Smooth muscle cell (in vitro differentiated cells): ENCODE measurements around the gene DPYD. TPM values are rescaled to one million over a fixed set of nuclear protein-coding genes. Genes with fewer than 3 reads are reported as not detected.

Experiments
- DNase-seq: peaks from one replicate; lab custom pipeline; 2025; ENCODE audit not compliant: unreplicated experiment; lab: John Stamatoyannopoulos, UW
- H2AFZ ChIP-seq: fragments of 200-600 bp; sonication (generic); 2 replicates; pipeline ENCODE4 v1.6.0; 2016; ENCODE audit warnings: antibody characterized with exemption, low read depth, mild to moderate bottlenecking
- H3F3A ChIP-seq: fragments of 200-600 bp; sonication (generic); 2 replicates; pipeline ENCODE4 v1.6.0; 2017; ENCODE audit warnings: antibody characterized with exemption, low read depth
- H3K27ac ChIP-seq: fragments of 200-600 bp; sonication (generic); 2 replicates; pipeline ENCODE4 v1.5.1; 2016; ENCODE audit warnings: low read depth, mild to moderate bottlenecking
- H3K27me3 ChIP-seq: fragments of 200-600 bp; sonication (generic); 2 replicates; pipeline ENCODE4 v1.6.1; 2016; ENCODE audit warnings: low read depth, mild to moderate bottlenecking
- H3K36me3 ChIP-seq: fragments of 200-600 bp; sonication (generic); 2 replicates; pipeline ENCODE4 v1.5.1; 2016; ENCODE audit warnings: low read depth
- H3K4me1 ChIP-seq: fragments of 200-600 bp; sonication (generic); 2 replicates; pipeline ENCODE4 v1.5.1; 2016; ENCODE audit warnings: low read depth
- H3K4me2 ChIP-seq: fragments of 200-600 bp; sonication (generic); 2 replicates; pipeline ENCODE4 v1.6.0; 2016; ENCODE audit warnings: mild to moderate bottlenecking
- H3K4me3 ChIP-seq: fragments of 200-600 bp; sonication (generic); 2 replicates; pipeline ENCODE4 v1.5.1; 2016; ENCODE audit warnings: mild to moderate bottlenecking
- H3K79me2 ChIP-seq: fragments of 200-600 bp; sonication (generic); 2 replicates; pipeline ENCODE4 v1.6.0; 2016; ENCODE audit warnings: low read depth, mild to moderate bottlenecking
- H3K9ac ChIP-seq: fragments of 200-600 bp; sonication (generic); 2 replicates; pipeline ENCODE4 v1.6.0; 2016; ENCODE audit warnings: low read depth
- H3K9me3 ChIP-seq: fragments of 200-600 bp; sonication (generic); replicated peaks from 2 replicates; pipeline ENCODE4 v1.5.1; 2016; ENCODE audit warnings: low read depth
- H4K20me1 ChIP-seq: fragments of 200-600 bp; sonication (generic); 2 replicates; pipeline ENCODE4 v1.6.0; 2016; ENCODE audit warnings: low read depth
- CTCF ChIP-seq: fragments of 200-600 bp; sonication (generic); IDR thresholded peaks from 2 replicates; pipeline ENCODE4 v1.5.1; 2017; ENCODE audit warnings: borderline replicate concordance, mild to moderate bottlenecking, antibody characterized with exemption; ENCODE audit not compliant: insufficient read depth, poor library complexity, severe bottlenecking
- WGBS: methylation state at CpG from one replicate; pipeline ENCODE4 v1.1.7; 2016; ENCODE audit warnings: low lambda C conversion rate; 5-methylcytosine and 5-hydroxymethylcytosine counted together
- polyA plus RNA-seq: library from polyadenylated mRNA; unstranded; fragments of >200 nt; fragmentation: Nextera tagmentation; extraction: Ambion mirVana; gene quantifications from 2 replicates; pipeline ENCODE4 v1.2.1, GENCODE V29; 2016
- total RNA-seq: library from RNA; depleted of rRNA; stranded (reverse); fragments of >200 nt; gene quantifications from 2 replicates; pipeline ENCODE4 v1.2.3, GENCODE V29; 2014

DPYD gene
- total and polyA plus RNA-seq, 2 experiments from 2014 or later, result 1.8 to 2.0 TPM

GRCh38 chr1:97867127-97867526 lies 53.7 kb downstream of the DPYD start:
- H3F3A ChIP-seq, result no peaks in the 10 kb centered on the region
- H4K20me1 ChIP-seq, result no peaks in the 10 kb centered on the region
- TF ChIP-seq CTCF, result no peak
- no peak overlapping the region for H3K4me2 ChIP-seq
- no peak overlapping the region for H3K9ac ChIP-seq
- WGBS, result 82% methylated on average over 4 of the region's 4 CpGs
- H3K27me3 ChIP-seq, result no peaks in the 10 kb centered on the region
- H3K4me1 ChIP-seq, result peaks cover 6% of the 10 kb centered on the region
- no peak overlapping the region for H3K27ac ChIP-seq
- H3K79me2 ChIP-seq, result no peaks in the 10 kb centered on the region
- DNase-seq, result no peak
- H3K36me3 ChIP-seq, result no peaks in the 10 kb centered on the region
- H3K9me3 ChIP-seq, result no peaks in the 10 kb centered on the region
- no peak overlapping the region for H2AFZ ChIP-seq
- H3K4me3 ChIP-seq, result no peak overlapping the region

GRCh38 chr1:97864615-97865014 lies 56.2 kb downstream of the DPYD start:
- WGBS, result 88% methylated on average over 5 of the region's 5 CpGs
- no peaks in the 10 kb centered on the region for H3K4me1 ChIP-seq
- no peaks in the 10 kb centered on the region for H3F3A ChIP-seq
- no peak overlapping the region for H3K4me3 ChIP-seq
- no peak overlapping the region for H2AFZ ChIP-seq
- no peaks in the 10 kb centered on the region for H3K27me3 ChIP-seq
- no peak for TF ChIP-seq CTCF
- H4K20me1 ChIP-seq, result no peaks in the 10 kb centered on the region
- no peak overlapping the region for H3K27ac ChIP-seq
- no peaks in the 10 kb centered on the region for H3K9me3 ChIP-seq
- no peaks in the 10 kb centered on the region for H3K36me3 ChIP-seq
- DNase-seq, result no peak
- H3K4me2 ChIP-seq, result no peak overlapping the region
- no peak overlapping the region for H3K9ac ChIP-seq
- H3K79me2 ChIP-seq, result no peaks in the 10 kb centered on the region

- H3K36me3 ChIP-seq, result no peaks in the 10 kb centered on the region
- 97% methylated on average over 1 of the region's 1 CpG for WGBS
- H3K79me2 ChIP-seq, result no peaks in the 10 kb centered on the region
Measured at GRCh38 chr1:97853221-97853620, 67.6 kb downstream of the DPYD start.

More at GRCh38 chr1:97853221-97853620, 67.6 kb downstream of the DPYD start:
- H2AFZ ChIP-seq, result no peak overlapping the region
- no peak overlapping the region for H3K4me2 ChIP-seq
- no peaks in the 10 kb centered on the region for H3K9me3 ChIP-seq
- no peaks in the 10 kb centered on the region for H4K20me1 ChIP-seq
- TF ChIP-seq CTCF, result no peak
- no peak overlapping the region for H3K27ac ChIP-seq
- peaks cover 4% of the 10 kb centered on the region for H3K4me1 ChIP-seq
- no peaks in the 10 kb centered on the region for H3F3A ChIP-seq
- DNase-seq, result no peak
- no peak overlapping the region for H3K9ac ChIP-seq
- H3K27me3 ChIP-seq, result no peaks in the 10 kb centered on the region
- no peak overlapping the region for H3K4me3 ChIP-seq
